ENCODE data around the gene STIP1.
A peak's percentile ranks its signal among the peaks of the same experiment; 100 is the strongest.

The STIP1 gene

GRCh38 chr11:64163951-64164350 is 22.0 kb upstream of the STIP1 start:
- Histone ChIP-seq H4K8ac (ENCODE audit: low read length) (no peak overlapping the region), H3K14ac (ENCODE audit: low read length in 2 of 2) (no peak overlapping the region), H3K4ac (ENCODE audit: low read depth in 1 of 2, low read length in 2 of 2) (no peak overlapping the region), H3K4me3 (ENCODE audit: insufficient read depth in 1 of 2, low read depth in 1 of 2, low read length in 2 of 2) (no peak overlapping the region), H3K18ac (ENCODE audit: low read depth in 1 of 2, low read length in 2 of 2) (no peak overlapping the region), H3K36me3 (ENCODE audit: control insufficient read depth in 1 of 2, insufficient read depth in 2 of 2, low read depth in 1 of 2, low read length in 2 of 2) (no peaks in the 10 kb centered on the region), H2AFZ (ENCODE audit: low read depth, low read length) (no peak overlapping the region), H3K27me3 (ENCODE audit: control insufficient read depth in 1 of 2, insufficient read depth in 1 of 2, low read length in 2 of 2) (no peaks in the 10 kb centered on the region), H3K23ac (ENCODE audit: low read length in 2 of 2) (no peak overlapping the region), H2BK120ac (ENCODE audit: low read depth, low read length) (no peak overlapping the region), H3K27ac (ENCODE audit: low read length, poor library complexity, severe bottlenecking) (no peak overlapping the region), H2BK15ac (ENCODE audit: low read depth, poor library complexity, severe bottlenecking) (no peak overlapping the region), H2BK12ac (ENCODE audit: low read length in 2 of 2) (no peak overlapping the region), H3K9me3 (ENCODE audit: control insufficient read depth, low read length) (no peaks in the 10 kb centered on the region), H2BK5ac (ENCODE audit: low read depth, low read length, poor library complexity, severe bottlenecking) (no peak overlapping the region), H3K4me2 (ENCODE audit: low read length, poor library complexity, severe bottlenecking) (no peak overlapping the region), H3K79me1 (replicated peaks; ENCODE audit: low read length, poor library complexity, severe bottlenecking) (peaks cover 7% of the 10 kb centered on the region), H2AK5ac (ENCODE audit: low read length, severe bottlenecking) (no peak overlapping the region), H3K4me1 (ENCODE audit: control insufficient read depth, insufficient read depth, low read depth, low read length) (peaks cover 19% of the 10 kb centered on the region), H3K9ac (ENCODE audit: low read length) (no peak overlapping the region), H4K91ac (ENCODE audit: low read length) (no peak overlapping the region)
- DNase-seq = no peak
- WGBS = 99% methylated on average over 5 of the region's 5 CpGs

- H2BK5ac ChIP-seq (ENCODE audit: low read depth, low read length, poor library complexity, severe bottlenecking) = no peak overlapping the region
- no peak overlapping the region for H2BK120ac ChIP-seq (ENCODE audit: low read depth, low read length)
- DNase-seq = no peak
- no peak overlapping the region for H3K27ac ChIP-seq (ENCODE audit: low read length, poor library complexity, severe bottlenecking)
- H3K4me2 ChIP-seq (ENCODE audit: low read length, poor library complexity, severe bottlenecking) = no peak overlapping the region
- no peaks in the 10 kb centered on the region for H3K36me3 ChIP-seq (ENCODE audit: control insufficient read depth in 1 of 2, insufficient read depth in 2 of 2, low read depth in 1 of 2, low read length in 2 of 2)
- peak overlapping the region in 1 of 2 experiments; percentile 85 for H3K4me3 ChIP-seq (ENCODE audit: insufficient read depth in 1 of 2, low read depth in 1 of 2, low read length in 2 of 2)
- peak overlapping the region; percentile 19 for H4K8ac ChIP-seq (ENCODE audit: low read length)
- peaks cover 7% of the 10 kb centered on the region for H3K79me1 ChIP-seq (replicated peaks; ENCODE audit: low read length, poor library complexity, severe bottlenecking)
- H3K18ac ChIP-seq (ENCODE audit: low read depth in 1 of 2, low read length in 2 of 2) = no peak overlapping the region
- peaks cover 19% of the 10 kb centered on the region for H3K4me1 ChIP-seq (ENCODE audit: control insufficient read depth, insufficient read depth, low read depth, low read length)
- peak overlapping the region; percentile 85 for H3K9ac ChIP-seq (ENCODE audit: low read length)
- H2AK5ac ChIP-seq (ENCODE audit: low read length, severe bottlenecking) = no peak overlapping the region
- 78% methylated on average over 19 of the region's 20 CpGs for WGBS
- peak overlapping the region; percentile 73 for H4K91ac ChIP-seq (ENCODE audit: low read length)
- peak overlapping the region in 1 of 2 experiments; percentile 38 for H2BK12ac ChIP-seq (ENCODE audit: low read length in 2 of 2)
- peak overlapping the region in 1 of 2 experiments; percentile 24 for H3K4ac ChIP-seq (ENCODE audit: low read depth in 1 of 2, low read length in 2 of 2)
- H3K23ac ChIP-seq (ENCODE audit: low read length in 2 of 2) = peak overlapping the region in 1 of 2 experiments; percentile 74
- peak overlapping the region; percentile 9 for H2BK15ac ChIP-seq (ENCODE audit: low read depth, poor library complexity, severe bottlenecking)
- no peaks in the 10 kb centered on the region for H3K9me3 ChIP-seq (ENCODE audit: control insufficient read depth, low read length)
- H2AFZ ChIP-seq (ENCODE audit: low read depth, low read length) = no peak overlapping the region
- no peaks in the 10 kb centered on the region for H3K27me3 ChIP-seq (ENCODE audit: control insufficient read depth in 1 of 2, insufficient read depth in 1 of 2, low read length in 2 of 2)
- no peak overlapping the region for H3K14ac ChIP-seq (ENCODE audit: low read length in 2 of 2)
Measured at GRCh38 chr11:64164392-64165312, 21.3 kb upstream of the STIP1 start.

GRCh38 chr11:64165481-64165841 is 20.5 kb upstream of the STIP1 start:
- no peak for DNase-seq
- Histone ChIP-seq H3K79me1 (replicated peaks; ENCODE audit: low read length, poor library complexity, severe bottlenecking) (peaks cover 7% of the 10 kb centered on the region), H3K36me3 (ENCODE audit: control insufficient read depth in 1 of 2, insufficient read depth in 2 of 2, low read depth in 1 of 2, low read length in 2 of 2) (no peaks in the 10 kb centered on the region), H2AK5ac (ENCODE audit: low read length, severe bottlenecking) (no peak overlapping the region), H2BK5ac (ENCODE audit: low read depth, low read length, poor library complexity, severe bottlenecking) (no peak overlapping the region), H2BK12ac (ENCODE audit: low read length in 2 of 2) (peak overlapping the region in 1 of 2 experiments; percentile 29), H3K9ac (ENCODE audit: low read length) (peak overlapping the region; percentile 85), H4K8ac (ENCODE audit: low read length) (peak overlapping the region; percentile 93), H3K23ac (ENCODE audit: low read length in 2 of 2) (no peak overlapping the region), H3K4me3 (ENCODE audit: insufficient read depth in 1 of 2, low read depth in 1 of 2, low read length in 2 of 2) (peak overlapping the region; percentile 75 to 85), H2AFZ (ENCODE audit: low read depth, low read length) (peak overlapping the region; percentile 90), H3K27me3 (ENCODE audit: control insufficient read depth in 1 of 2, insufficient read depth in 1 of 2, low read length in 2 of 2) (no peaks in the 10 kb centered on the region), H2BK120ac (ENCODE audit: low read depth, low read length) (peak overlapping the region; percentile 66), H3K18ac (ENCODE audit: low read depth in 1 of 2, low read length in 2 of 2) (peak overlapping the region; percentile 54 to 94), H4K91ac (ENCODE audit: low read length) (peak overlapping the region; percentile 52), H3K27ac (ENCODE audit: low read length, poor library complexity, severe bottlenecking) (no peak overlapping the region), H2BK15ac (ENCODE audit: low read depth, poor library complexity, severe bottlenecking) (peak overlapping the region; percentile 45), H3K9me3 (ENCODE audit: control insufficient read depth, low read length) (no peaks in the 10 kb centered on the region), H3K4me1 (ENCODE audit: control insufficient read depth, insufficient read depth, low read depth, low read length) (peaks cover 19% of the 10 kb centered on the region), H3K14ac (ENCODE audit: low read length in 2 of 2) (peak overlapping the region in 1 of 2 experiments; percentile 93), H3K4ac (ENCODE audit: low read depth in 1 of 2, low read length in 2 of 2) (peak overlapping the region in 1 of 2 experiments; percentile 66), H3K4me2 (ENCODE audit: low read length, poor library complexity, severe bottlenecking) (peak overlapping the region; percentile 81)
- 6% methylated on average over 30 of the region's 32 CpGs for WGBS

- no peak within 1 kb of the TSS for H2BK5ac ChIP-seq (ENCODE audit: low read depth, low read length, poor library complexity, severe bottlenecking)
- peak within 1 kb of the TSS; percentile 96 for H2AFZ ChIP-seq (ENCODE audit: low read depth, low read length)
- H2AK5ac ChIP-seq (ENCODE audit: low read length, severe bottlenecking) = no peak within 1 kb of the TSS
- peak within 1 kb of the TSS; percentile 85 for H3K9ac ChIP-seq (ENCODE audit: low read length)
- H2BK12ac ChIP-seq (ENCODE audit: low read length in 2 of 2) = peak within 1 kb of the TSS; percentile 29 to 38
- H3K27me3 ChIP-seq (ENCODE audit: control insufficient read depth in 1 of 2, insufficient read depth in 1 of 2, low read length in 2 of 2) = no peaks in the 10 kb centered on the region
- H2BK120ac ChIP-seq (ENCODE audit: low read depth, low read length) = peak within 1 kb of the TSS; percentile 66
- H4K8ac ChIP-seq (ENCODE audit: low read length) = peak within 1 kb of the TSS; percentile 93
- peak within 1 kb of the TSS; percentile 75 to 85 for H3K4me3 ChIP-seq (ENCODE audit: insufficient read depth in 1 of 2, low read depth in 1 of 2, low read length in 2 of 2)
- H3K36me3 ChIP-seq (ENCODE audit: control insufficient read depth in 1 of 2, insufficient read depth in 2 of 2, low read depth in 1 of 2, low read length in 2 of 2) = no peaks in the 10 kb centered on the region
- H3K79me1 ChIP-seq (replicated peaks; ENCODE audit: low read length, poor library complexity, severe bottlenecking) = peaks cover 7% of the 10 kb centered on the region
- H3K4me1 ChIP-seq (ENCODE audit: control insufficient read depth, insufficient read depth, low read depth, low read length) = peaks cover 19% of the 10 kb centered on the region
- H4K91ac ChIP-seq (ENCODE audit: low read length) = peak within 1 kb of the TSS; percentile 73
- H3K27ac ChIP-seq (ENCODE audit: low read length, poor library complexity, severe bottlenecking) = no peak within 1 kb of the TSS
- under 1% methylated on average over 66 of the region's 92 CpGs for WGBS
- peak within 1 kb of the TSS in 1 of 2 experiments; percentile 56 for H3K23ac ChIP-seq (ENCODE audit: low read length in 2 of 2)
- DNase-seq = peak; percentile 90
- H3K9me3 ChIP-seq (ENCODE audit: control insufficient read depth, low read length) = no peaks in the 10 kb centered on the region
- H3K4me2 ChIP-seq (ENCODE audit: low read length, poor library complexity, severe bottlenecking) = peak within 1 kb of the TSS; percentile 81
- peak within 1 kb of the TSS; percentile 54 to 94 for H3K18ac ChIP-seq (ENCODE audit: low read depth in 1 of 2, low read length in 2 of 2)
- H2BK15ac ChIP-seq (ENCODE audit: low read depth, poor library complexity, severe bottlenecking) = peak within 1 kb of the TSS; percentile 45
- H3K14ac ChIP-seq (ENCODE audit: low read length in 2 of 2) = peak within 1 kb of the TSS in 1 of 2 experiments; percentile 93
- peak within 1 kb of the TSS; percentile 24 to 66 for H3K4ac ChIP-seq (ENCODE audit: low read depth in 1 of 2, low read length in 2 of 2)
Measured at GRCh38 chr11:64165842-64166635, 19.9 kb upstream of the STIP1 start, which contains the start of gene MACROD1. Gene MACROD1, minus strand, starts transcription at chr11:64166113. Its CDS starts 119 bp downstream, at chr11:64165994.

Data from mesenchymal stem cell (in vitro differentiated cells and primary cell).